ENCODE measurements around the gene BRAF.
"Not testable (repeated sequence)": the region's sequence is repeated elsewhere in the genome, so short reads cannot be mapped to it uniquely, and the experiment has no call there.

BRAF gene

DNA sequence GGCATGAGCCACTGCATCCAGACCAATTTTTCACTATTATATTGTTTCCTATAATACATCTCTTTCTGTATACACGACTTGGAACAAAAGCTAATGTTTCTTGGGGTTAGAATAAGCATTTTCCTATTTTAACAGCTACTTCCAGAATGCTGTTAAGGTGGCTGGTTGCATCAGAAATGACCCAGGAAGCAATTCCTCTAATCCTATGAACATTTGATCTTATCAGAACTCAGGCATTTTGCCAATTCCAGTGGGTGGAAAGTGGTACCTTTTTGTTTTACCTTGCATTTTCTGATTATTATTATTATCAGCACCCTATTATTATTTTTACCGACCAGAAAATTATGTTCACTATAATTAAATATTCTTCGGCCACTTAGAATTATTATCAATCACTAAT is 154.9 kb downstream of the BRAF start:
- DNase-seq (ENCODE audit: low read depth): no peak

- no peak for DNase-seq (ENCODE audit: low read depth)
These were observed 157.3 kb downstream of the BRAF start for GRCh38 chr7:140767418-140767817.

DNA sequence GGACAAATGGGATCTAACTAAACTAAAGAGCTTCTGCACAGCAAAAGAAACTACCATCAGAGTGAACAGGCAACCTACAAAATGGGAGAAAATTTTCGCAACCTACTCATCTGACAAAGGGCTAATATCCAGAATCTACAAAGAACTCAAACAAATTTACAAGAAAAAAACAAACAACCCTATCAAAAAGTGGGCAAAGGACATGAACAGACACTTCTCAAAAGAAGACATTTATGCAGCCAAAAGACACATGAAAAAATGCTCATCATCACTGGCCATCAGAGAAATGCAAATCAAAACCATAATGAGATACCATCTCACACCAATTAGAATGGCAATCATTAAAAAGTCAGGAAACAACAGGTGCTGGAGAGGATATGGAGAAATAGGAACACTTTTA is 159.3 kb downstream of the BRAF start:
- DNase-seq (ENCODE audit: low read depth): not testable (repeated sequence)

DNA sequence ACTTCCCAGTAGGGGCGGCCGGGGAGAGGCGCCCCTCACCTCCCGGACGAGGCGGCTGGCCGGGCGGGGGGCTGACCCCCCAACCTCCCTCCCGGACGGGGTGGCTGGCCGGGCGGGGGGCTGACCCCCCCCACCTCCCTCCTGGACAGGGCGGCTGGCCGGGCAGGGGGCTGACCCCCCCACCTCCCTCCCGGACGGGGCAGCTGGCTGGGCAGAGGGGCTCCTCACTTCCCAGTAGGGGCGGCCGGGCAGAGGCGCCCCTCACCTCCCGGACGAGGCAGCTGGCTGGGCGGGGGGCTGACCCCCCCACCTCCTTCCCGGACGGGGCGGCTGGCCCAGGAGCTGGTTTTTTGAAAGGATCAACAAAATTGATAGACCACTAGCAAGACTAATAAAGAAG is 161.6 kb downstream of the BRAF start:
- not testable (repeated sequence) for DNase-seq (ENCODE audit: low read depth)

- DNase-seq (ENCODE audit: low read depth): not testable (repeated sequence)
These were observed 163.4 kb downstream of the BRAF start for GRCh38 chr7:140761375-140761774.

DNA sequence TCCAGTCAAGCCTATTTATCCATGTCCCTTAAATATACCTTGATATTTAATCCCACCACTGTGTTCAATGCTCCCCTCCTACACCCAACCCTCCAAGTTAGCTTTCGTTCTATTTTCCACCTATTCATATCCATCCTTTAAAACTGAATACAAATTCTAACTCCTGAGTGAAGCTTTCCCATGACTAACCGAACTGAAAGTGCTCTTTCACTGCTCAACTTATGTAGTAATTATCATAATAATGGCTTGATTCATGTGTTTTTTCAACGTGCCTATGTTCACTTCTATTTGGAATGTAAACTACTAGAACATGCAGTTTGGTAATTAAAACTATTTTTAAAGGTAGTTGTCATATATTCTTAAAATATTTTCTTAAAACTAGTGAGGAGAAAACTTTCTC is 170.2 kb downstream of the BRAF start:
- DNase-seq (ENCODE audit: low read depth): no peak

GRCh38 chr7:140752533-140752932 is 172.2 kb downstream of the BRAF start:
- DNase-seq (ENCODE audit: low read depth): no peak

DNA sequence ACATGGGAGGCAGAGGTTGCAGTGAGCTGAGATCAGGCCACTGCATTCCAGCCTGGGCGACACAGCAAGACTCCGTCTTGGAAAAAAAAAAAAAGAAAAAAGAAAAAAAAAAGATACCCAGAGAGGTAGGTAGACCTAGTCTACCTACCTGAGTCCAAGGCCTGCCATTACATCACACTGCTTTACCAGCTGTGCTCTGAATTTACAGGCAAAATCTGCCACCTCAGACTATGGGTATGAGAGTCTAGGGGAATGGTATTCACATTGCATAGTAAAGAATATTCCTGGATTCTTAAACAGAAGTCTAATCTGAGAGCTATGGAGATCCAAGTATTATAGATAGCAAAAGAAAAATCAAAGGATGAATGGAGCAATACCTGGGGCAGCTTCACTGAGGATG is 178.0 kb downstream of the BRAF start:
- no peak for DNase-seq (ENCODE audit: low read depth)

DNA sequence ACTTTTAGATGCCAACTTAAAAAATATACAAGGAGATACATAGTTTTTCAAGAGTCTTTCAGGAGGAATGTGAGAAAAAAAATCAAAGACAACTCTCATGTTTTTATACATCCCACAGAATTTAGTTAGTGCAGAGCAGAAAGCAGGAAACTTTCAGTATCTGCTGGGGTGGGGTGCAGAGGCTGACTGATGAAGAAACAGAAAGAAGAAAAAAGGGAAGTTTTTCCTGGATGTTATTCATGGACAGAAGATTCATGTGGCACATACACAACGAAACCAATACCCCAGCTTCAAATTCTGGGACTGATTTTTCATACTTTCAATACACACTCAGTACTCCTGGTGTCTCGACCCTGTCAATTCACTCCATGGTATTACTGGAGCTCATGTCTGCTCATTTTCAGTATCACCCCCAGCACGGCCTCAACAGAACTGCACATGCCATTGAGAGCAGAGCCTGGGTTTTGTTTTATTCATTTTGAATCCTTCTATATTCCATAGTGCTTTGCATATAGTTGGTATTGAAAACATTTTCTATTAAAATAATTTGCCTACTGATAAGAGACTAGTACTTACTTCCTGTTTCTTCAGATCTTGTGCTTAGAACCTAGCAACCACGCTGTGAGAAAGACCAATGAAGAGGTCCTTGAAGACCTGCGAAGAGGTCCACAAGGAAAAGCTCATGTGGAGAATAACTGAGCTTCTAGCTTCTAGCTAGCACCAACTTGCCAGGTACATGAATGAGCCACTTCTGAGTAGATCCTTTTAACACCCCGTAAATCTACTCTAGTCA is 179.3 kb downstream of the BRAF start:
- no peak for DNase-seq (ENCODE audit: low read depth)

GRCh38 chr7:140744005-140744404 is 180.7 kb downstream of the BRAF start:
- DNase-seq (ENCODE audit: low read depth): no peak

DNA sequence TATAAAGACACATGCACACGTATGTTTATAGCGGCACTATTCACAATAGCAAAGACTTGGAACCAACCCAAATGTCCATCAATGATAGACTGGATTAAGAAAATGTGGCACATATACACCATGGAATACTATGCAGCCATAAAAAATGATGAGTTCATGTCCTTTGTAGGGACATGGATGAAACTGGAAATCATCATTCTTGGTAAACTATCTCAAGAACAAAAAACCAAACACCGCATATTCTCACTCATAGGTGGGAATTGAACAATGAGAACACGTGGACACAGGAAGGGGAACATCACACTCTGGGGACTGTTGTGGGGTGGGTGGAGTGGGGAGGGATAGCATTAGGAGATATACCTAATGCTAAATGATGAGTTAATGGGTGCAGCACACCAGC is 181.5 kb downstream of the BRAF start:
- not testable (repeated sequence) for DNase-seq (ENCODE audit: low read depth)

- no peak for DNase-seq (ENCODE audit: low read depth)
These were observed 186.4 kb downstream of the BRAF start for GRCh38 chr7:140738280-140738679.

GRCh38 chr7:140734729-140735128 is 190.0 kb downstream of the BRAF start:
- DNase-seq (ENCODE audit: low read depth): no peak

- no peak for DNase-seq (ENCODE audit: low read depth)
These were observed 190.6 kb downstream of the BRAF start for GRCh38 chr7:140734096-140734495.

GRCh38 chr7:140732416-140732815 is 192.3 kb downstream of the BRAF start:
- no peak for DNase-seq (ENCODE audit: low read depth)

- DNase-seq (ENCODE audit: low read depth): no peak
These were observed 198.4 kb downstream of the BRAF start for GRCh38 chr7:140726281-140726680.

DNA sequence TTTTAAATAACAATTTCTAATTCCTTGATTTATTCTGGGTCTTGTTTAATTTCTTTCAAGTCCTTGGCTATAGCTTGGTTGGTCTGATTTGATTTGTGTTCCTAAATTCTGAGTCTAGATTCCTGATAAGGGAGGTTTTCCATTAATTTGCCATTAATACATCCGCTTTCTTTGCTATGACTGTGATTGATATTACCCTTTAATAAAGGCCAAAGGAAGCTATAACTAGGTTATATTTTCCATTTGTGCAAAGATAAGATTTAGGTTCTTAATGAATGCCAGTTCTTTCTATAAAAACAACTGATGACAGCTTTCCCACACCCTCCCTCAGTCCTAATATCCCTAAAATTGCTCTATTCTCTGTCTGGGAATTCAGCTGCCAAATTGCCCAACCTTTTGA is 200.0 kb downstream of the BRAF start:
- DNase-seq (ENCODE audit: low read depth): no peak

- DNase-seq (ENCODE audit: low read depth): no peak
These were observed 201.2 kb downstream of the BRAF start for GRCh38 chr7:140723574-140723973.

DNA sequence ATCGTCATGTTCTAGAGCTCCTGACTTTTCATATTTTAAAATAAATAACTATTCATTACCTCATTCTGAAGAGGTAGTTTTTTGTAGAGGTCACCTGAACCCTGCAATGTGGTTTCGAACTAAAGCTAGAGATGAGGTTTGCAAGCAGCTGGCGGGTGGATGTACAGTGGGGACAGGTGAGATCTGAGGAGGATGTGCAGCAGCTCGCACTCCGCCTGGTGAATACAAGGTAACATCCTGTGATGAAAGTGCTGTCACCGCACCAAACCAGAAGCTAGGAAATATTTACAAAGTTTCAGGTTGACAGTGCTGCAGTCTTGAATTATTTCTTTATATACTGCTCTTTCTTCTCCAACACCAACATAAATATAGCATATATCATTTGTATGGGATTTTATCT is 201.7 kb downstream of the BRAF start:
- DNase-seq (ENCODE audit: low read depth): no peak

- DNase-seq (ENCODE audit: low read depth): no peak
These were observed 202.5 kb downstream of the BRAF start for GRCh38 chr7:140722254-140722653.

GRCh38 chr7:140719721-140720120 is 205.0 kb downstream of the BRAF start:
- DNase-seq (ENCODE audit: low read depth): no peak

DNA sequence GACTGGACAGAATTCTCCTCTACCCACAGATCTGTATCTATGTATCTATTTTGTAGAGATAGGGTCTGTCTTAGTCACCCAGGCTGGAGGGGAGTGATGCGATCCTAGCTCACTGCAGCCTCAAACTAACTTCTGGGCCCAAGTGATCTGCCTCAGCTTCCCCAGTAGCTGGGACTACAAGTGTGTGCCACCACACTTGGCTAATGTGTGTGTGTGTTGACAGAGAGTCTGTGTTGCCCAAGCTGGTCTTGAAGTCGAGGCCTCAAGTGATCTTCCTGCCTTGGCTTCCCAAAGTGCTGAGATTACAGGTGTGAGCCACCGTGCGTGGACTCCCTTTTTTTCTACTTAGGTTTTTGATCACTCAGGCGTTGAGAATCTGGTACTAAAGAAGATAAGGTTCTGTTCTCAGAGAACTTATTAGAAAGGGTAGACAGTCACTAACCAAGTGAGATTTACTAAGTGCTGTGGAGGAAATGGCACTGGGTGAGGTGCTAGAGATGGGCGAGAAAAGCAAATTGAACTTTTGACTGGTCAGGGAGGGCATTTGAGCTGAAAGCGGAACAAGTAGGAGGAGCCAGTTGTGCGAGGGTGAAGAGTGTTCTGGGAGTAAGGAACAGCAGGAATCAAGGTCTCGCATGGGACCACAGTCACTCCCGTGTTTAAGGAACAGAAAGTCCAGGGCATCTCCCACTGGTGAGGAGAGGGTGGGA is 210.2 kb downstream of the BRAF start:
- no peak for DNase-seq (ENCODE audit: low read depth)

GRCh38 chr7:140712392-140712791 is 212.3 kb downstream of the BRAF start:
- DNase-seq (ENCODE audit: low read depth): not testable (repeated sequence)

GRCh38 chr7:140708764-140709163 is 216.0 kb downstream of the BRAF start:
- DNase-seq (ENCODE audit: low read depth): not testable (repeated sequence)
